ENCODE data around the gene TXNDC2.

DNA sequence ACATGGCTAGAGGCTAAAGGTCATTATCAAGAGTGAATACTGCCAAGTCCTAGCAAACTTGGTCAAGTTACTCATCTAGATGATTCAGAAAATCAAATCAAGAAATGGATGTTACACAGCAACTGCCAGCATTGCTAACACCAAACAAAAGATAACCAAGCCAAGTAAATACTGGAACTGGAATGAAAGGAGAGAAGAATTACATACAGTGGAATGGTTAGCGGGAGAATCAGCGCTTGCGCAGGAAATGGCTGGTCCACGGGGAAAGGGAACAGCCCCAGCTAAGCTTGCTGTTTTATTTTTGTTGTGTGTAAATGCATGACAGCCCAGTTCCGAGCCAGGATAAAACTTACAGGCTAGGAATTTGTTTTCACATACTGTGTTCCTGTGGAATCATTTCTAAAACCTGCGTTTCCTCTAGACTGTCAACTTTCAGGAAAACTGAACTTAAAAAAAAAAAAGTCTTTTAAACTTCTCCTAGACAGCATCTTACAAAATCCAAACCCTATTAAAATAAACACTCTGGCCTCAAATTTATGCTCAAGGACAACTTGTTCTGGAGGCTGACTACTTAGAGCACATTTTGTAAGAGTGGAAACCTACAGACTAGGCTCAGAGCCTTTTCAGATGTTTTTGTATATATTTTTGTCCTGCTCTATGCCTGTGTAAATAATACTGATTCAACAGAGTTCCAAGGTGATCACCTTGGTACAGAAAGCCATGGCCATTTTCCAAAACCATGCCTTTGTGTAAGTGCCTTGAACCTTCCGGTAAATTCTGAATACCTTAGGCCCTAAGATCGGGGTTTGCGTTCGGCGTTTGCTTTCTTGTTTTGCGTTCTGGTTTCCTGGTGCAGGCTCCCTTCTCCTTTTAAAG, 30.7 kb upstream of the TXNDC2 start:
- TF ChIP-seq, protein P1, sequence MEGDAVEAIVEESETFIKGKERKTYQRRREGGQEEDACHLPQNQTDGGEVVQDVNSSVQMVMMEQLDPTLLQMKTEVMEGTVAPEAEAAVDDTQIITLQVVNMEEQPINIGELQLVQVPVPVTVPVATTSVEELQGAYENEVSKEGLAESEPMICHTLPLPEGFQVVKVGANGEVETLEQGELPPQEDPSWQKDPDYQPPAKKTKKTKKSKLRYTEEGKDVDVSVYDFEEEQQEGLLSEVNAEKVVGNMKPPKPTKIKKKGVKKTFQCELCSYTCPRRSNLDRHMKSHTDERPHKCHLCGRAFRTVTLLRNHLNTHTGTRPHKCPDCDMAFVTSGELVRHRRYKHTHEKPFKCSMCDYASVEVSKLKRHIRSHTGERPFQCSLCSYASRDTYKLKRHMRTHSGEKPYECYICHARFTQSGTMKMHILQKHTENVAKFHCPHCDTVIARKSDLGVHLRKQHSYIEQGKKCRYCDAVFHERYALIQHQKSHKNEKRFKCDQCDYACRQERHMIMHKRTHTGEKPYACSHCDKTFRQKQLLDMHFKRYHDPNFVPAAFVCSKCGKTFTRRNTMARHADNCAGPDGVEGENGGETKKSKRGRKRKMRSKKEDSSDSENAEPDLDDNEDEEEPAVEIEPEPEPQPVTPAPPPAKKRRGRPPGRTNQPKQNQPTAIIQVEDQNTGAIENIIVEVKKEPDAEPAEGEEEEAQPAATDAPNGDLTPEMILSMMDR (IDR thresholded peaks at IDR 0.05), result no peak
- no peak for TF ChIP-seq ZFX (IDR thresholded peaks at IDR 0.05; ENCODE audit: borderline replicate concordance)
